Lower leg skin (tissue), 4 donors: ENCODE data around the gene S100A4. TPM values are rescaled to one million over a fixed set of nuclear protein-coding genes. Genes with fewer than 3 reads are reported as not detected.
"Not testable (repeated sequence)": the region's sequence is repeated elsewhere in the genome, so short reads cannot be mapped to it uniquely, and the experiment has no call there.

Source experiments
- DNase-seq, 2 donors: peaks; one replicate each; pipeline ENCODE4 v3.0.0-alpha.2; 2019; ENCODE audit warnings: low spot score in 2 of 2
- H3K4me3 ChIP-seq: fragments of 200-600 bp; sonication (generic); 2 replicates; pipeline ENCODE4 v1.5.1; 2017; ENCODE audit warnings: mild to moderate bottlenecking, low read depth; ENCODE audit not compliant: poor library complexity, severe bottlenecking
- CTCF ChIP-seq, 3 donors: fragments of 450-650 bp; IDR thresholded peaks; one replicate each; pipeline ENCODE4 v1.5.1; 2016; ENCODE audit warnings: antibody characterized with exemption in 3 of 3, mild to moderate bottlenecking in 3 of 3, moderate library complexity in 2 of 3
- POLR2A ChIP-seq, 2 donors: fragments of 450-650 bp; IDR thresholded peaks; one replicate each; pipeline ENCODE4 v1.6.1; 2016 to 2017; ENCODE audit warnings: antibody characterized with exemption in 2 of 2, mild to moderate bottlenecking in 1 of 2, moderate library complexity in 1 of 2
- WGBS, 2 donors: methylation state at CpG; one replicate each; pipeline ENCODE4 v1.1.5; 2018; 5-methylcytosine and 5-hydroxymethylcytosine counted together
- intact Hi-C: fragments of 100-400 bp; cut with DNase I; formaldehyde crosslinking; loops from one replicate; pipeline ENCODE4 v1.15.0; 2023; ENCODE audit warnings: low total_unique reads
- total RNA-seq, 4 donors: library from RNA; depleted of rRNA; stranded (reverse); fragments of >200 nt; gene quantifications; one replicate each; pipeline ENCODE4 v1.1.0, GENCODE V29; 2016

S100A4 gene
- total RNA-seq, 4 donors from 2014 or later: 94.4 to 215 (median 146) TPM

- intact Hi-C loops: loop anchor here (5.0 kb wide), 1 partner anchor 53 kb away; no protein-coding TSS in a partner anchor
- WGBS, 2 donors: 8 to 12% methylated on average over 7 to 8 of the region's 8 CpGs
- no peak within 1 kb of the TSS for H3K4me3 ChIP-seq
- peak; percentile 63 to 93 for DNase-seq
- no peak for TF ChIP-seq CTCF (IDR thresholded peaks at IDR 0.05)
- no peak for TF ChIP-seq POLR2A (IDR thresholded peaks at IDR 0.05)
Measured at GRCh38 chr1:153565529-153566374, 20.1 kb upstream of the S100A4 start, which contains the start of gene S100A2. TSS of gene S100A2 (minus strand) at chr1:153565844. CDS start at chr1:153563877, 1,967 bp downstream.

DNA sequence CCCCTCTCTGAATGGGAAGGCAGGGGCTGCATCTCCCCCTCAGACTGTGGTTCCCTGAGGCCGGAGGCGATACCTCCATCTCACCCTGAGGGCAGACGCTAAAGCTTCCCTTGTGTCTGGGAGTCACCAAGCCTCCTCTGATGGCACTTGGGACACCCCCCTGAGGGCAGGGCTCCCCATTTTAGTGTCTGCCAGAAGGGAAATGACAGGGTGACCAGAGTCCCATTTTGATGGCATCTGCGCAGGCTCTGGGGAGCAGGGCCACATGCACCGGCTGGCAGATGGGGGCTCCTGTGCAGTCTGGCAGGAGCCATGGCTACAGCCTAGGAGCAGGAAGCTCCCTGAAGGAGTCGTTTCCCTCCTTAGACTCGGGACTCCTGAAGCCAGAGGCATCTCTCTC, 18.4 kb upstream of the S100A4 start:
- 77 to 80% methylated on average over 4 to 7 of the region's 7 CpGs for WGBS, 2 donors
- no peak for DNase-seq
- H3K4me3 ChIP-seq: no peak overlapping the region
- TF ChIP-seq POLR2A (IDR thresholded peaks at IDR 0.05): no peak
- no peak for TF ChIP-seq CTCF (IDR thresholded peaks at IDR 0.05)
- intact Hi-C loops: no loop called here

GRCh38 chr1:153563483-153563901, 17.9 kb upstream of the S100A4 start:
- intact Hi-C loops: no loop called here
- no peak overlapping the region for H3K4me3 ChIP-seq
- WGBS, 2 donors: 39 to 49% methylated on average over 6 of the region's 6 CpGs

GRCh38 chr1:153562021-153562420, 16.4 kb upstream of the S100A4 start:
- DNase-seq, H3K4me3 ChIP-seq, intact Hi-C loops: not testable (repeated sequence)
- WGBS, 2 donors: 68 to 74% methylated on average over 3 of the region's 3 CpGs

More at GRCh38 chr1:153563483-153563901, 17.9 kb upstream of the S100A4 start:
- TF ChIP-seq POLR2A (IDR thresholded peaks at IDR 0.05): no peak
- no peak for TF ChIP-seq CTCF (IDR thresholded peaks at IDR 0.05)
- no peak for DNase-seq

GRCh38 chr1:153561466-153561985, 15.9 kb upstream of the S100A4 start:
- DNase-seq: no peak
- intact Hi-C loops: no loop called here
- 87 to 88% methylated on average over 3 of the region's 3 CpGs for WGBS, 2 donors

More at GRCh38 chr1:153561466-153561985, 15.9 kb upstream of the S100A4 start:
- H3K4me3 ChIP-seq: no peak overlapping the region
- TF ChIP-seq POLR2A (IDR thresholded peaks at IDR 0.05) (no peak), CTCF (IDR thresholded peaks at IDR 0.05) (no peak)
